Choroid plexus epithelial cell (primary cell): ENCODE data around the gene CLIP2.
"Not testable (repeated sequence)": the region's sequence is repeated elsewhere in the genome, so short reads cannot be mapped to it uniquely, and the experiment has no call there.

Experiments used
- DNase-seq: peaks from one replicate; pipeline ENCODE4 v3.0.0-alpha.2; 2010; ENCODE audit warnings: low read depth
- H3K4me3 ChIP-seq: 2 replicates; pipeline ENCODE4 v1.5.1; 2011; ENCODE audit warnings: low read depth, mild to moderate bottlenecking, control low read depth, low read length, moderate library complexity
- CTCF ChIP-seq: conservative IDR thresholded peaks from 2 replicates; pipeline ENCODE4 v1.5.1; 2011; ENCODE audit warnings: low read depth, mild to moderate bottlenecking, control low read depth, inconsistent platforms, low read length, moderate library complexity

CLIP2 gene

GRCh38 chr7:74309181-74309580 lies 20.0 kb downstream of the CLIP2 start:
- TF ChIP-seq CTCF = no peak
- DNase-seq = no peak
- H3K4me3 ChIP-seq = no peak overlapping the region

DNA sequence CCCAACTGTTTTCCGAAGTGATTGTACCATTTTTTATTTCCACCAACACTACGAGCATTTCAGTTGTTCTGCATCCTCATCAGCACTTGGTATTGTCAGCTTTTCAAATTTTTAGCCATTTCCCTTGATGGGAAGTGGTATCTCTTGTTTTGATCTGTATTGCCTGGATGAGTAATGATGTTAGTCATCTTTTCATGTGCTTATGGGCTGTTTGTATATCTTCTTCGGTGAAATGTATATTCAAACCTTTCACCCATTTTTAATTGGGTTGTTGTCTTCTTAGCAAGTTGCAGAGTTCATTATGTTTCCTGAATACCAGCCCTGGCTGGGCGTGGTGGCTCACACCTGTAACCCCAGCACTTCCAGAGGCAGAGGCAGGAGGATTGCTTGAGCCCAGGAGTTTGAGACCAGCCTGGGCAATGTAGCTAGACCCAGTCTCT lies 22.1 kb downstream of the CLIP2 start:
- TF ChIP-seq CTCF = no peak
- DNase-seq = peak; percentile 33
- H3K4me3 ChIP-seq = no peak overlapping the region

- no peak for DNase-seq
- TF ChIP-seq CTCF = no peak
- H3K4me3 ChIP-seq = no peak overlapping the region
These were observed 23.3 kb downstream of the CLIP2 start for GRCh38 chr7:74312418-74313028.

DNA sequence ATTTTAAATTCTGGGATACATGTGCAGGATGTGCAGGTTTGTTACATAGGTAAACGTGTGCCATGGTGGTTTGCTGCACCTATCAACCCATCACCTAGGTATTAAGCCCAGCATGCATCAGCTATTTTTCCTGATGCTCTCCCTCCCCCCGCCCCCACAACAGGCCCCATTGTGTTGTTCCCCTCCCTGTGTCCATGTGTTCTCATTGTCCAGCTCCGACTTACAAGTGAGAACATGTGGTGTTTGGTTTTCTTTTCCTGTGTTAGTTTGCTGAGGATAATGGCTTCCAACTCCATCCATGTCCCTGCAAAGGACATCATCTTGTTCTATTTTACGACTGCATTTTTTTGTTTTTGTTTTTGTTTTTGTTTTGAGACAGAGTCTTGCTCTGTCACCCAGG lies 26.7 kb downstream of the CLIP2 start:
- H3K4me3 ChIP-seq, DNase-seq: not testable (repeated sequence)

DNA sequence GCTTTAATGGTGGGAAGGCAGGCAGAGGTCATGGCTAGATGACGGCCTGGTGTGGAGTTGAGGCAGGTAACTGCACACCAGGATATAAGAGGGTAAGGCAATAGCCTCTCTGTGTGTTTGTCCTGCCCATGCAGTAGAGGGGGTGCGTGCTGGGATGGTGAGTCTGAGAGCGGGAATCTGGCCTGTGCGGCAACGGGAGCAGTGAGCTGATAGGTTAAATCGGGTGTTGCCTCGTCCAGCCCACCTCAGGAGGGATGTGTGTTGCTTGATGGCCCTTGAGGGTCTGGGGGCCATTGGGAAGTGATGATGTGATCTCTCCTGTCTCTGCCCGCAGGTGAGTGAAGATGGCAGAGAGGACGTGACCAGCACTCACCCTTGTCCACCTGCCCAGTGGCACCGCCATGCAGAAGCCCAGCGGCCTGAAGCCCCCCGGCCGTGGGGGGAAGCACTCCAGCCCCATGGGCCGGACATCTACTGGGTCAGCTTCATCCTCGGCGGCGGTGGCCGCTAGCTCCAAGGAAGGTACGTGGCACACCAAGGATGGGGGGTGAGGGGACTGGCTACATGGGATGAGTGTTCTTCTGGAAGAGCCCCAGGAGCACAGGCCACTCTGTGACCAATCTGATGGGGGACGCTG lies 28.1 kb downstream of the CLIP2 start:
- DNase-seq = no peak
- no peak overlapping the region for H3K4me3 ChIP-seq
- TF ChIP-seq CTCF = no peak

DNA sequence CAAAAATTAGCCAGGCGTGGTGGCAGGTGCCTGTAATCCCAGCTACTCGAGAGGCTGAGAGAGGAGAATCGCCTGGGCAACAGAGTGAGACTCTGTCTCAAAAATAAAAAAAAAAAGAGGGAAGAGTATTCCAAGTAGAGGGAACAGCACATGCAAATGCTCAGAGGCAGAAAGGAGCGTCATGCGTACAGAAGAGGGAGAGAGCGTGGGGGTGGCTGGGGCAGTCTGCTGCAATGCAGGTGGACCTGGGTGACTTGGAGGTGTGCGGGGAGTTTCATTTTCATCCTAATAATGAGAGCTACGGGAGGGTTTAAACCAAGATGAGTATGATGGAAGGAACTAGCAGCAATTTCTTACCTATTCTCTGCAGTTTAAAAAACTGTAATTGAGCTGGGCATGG lies 28.8 kb downstream of the CLIP2 start:
- DNase-seq = no peak
- H3K4me3 ChIP-seq = no peak overlapping the region
- no peak for TF ChIP-seq CTCF

DNA sequence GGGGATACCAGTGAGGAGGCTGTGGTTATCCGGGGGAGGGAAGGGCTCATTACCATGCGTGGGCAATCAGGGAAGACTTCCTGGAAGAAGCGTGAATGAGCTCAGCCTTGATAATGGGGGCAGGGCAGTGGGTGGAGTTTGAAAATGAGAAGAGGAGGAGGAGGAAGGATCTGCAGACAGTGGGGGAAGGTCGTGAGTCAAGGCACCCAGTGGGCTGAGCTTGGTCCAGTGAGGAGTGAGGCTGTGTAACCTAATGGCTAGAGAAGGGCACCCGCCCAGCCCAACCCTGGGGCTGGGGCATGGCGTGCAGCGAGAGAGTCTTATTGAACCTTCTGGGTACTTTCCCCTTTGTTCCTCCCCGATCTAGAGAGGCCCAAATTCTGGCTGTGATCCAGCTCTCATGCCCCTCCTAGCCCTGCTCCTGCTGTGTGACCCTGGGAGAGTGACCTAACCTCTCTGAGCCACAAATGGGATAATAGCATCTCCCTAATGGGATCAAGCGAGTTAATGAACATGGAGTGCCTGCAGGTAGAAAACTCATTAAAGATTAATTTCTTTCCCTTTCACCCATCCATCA lies 31.5 kb downstream of the CLIP2 start:
- DNase-seq = no peak
- H3K4me3 ChIP-seq = no peak overlapping the region
- no peak for TF ChIP-seq CTCF

GRCh38 chr7:74322892-74323291 lies 33.7 kb downstream of the CLIP2 start:
- not testable (repeated sequence) for H3K4me3 ChIP-seq, DNase-seq
